ENCODE measurements around the gene LAX1.
A peak's percentile ranks its signal among the peaks of the same experiment; 100 is the strongest.

LAX1 gene

DNA sequence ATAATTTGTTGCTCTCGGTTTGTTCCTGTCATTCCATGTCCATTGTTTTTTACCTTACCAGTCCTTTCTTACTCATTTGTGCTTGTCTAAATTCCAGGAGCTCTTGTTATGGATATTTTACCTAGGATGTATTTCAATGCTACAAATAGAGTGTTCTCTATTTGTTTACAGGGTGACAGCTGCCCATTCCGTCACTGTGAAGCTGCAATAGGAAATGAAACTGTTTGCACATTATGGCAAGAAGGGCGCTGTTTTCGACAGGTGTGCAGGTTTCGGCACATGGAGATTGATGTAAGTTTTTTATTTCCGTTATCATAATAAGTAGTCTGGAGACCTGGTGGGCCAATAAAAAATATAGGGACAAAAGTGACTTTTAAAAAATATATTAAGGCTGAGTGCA is 53.4 kb downstream of the LAX1 start:
- no peak for DNase-seq

DNA sequence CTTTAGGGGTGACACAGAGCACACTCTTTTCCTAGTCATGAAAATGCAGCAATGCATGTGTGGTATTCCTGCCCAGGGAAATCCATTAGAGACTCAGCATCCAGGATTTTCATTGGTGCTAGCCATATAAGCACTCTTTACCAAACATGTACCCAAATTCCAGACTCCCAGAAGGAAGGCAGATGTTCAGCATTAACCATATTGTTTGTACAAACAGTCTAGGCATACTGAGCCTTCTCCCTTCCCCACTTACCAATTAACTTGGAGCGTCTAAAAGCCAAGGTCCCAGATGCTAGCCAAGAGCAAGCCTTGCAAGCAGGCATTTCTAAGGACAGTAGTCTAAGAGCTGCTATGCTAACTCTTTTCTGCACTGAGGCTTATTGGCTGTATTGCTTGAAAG is 58.3 kb downstream of the LAX1 start:
- DNase-seq, result peak; percentile 34
